Measurements from ENCODE around the gene OGFOD2.

OGFOD2 gene

GRCh38 chr12:122989225-122989839 lies 14.3 kb downstream of the OGFOD2 start:
- no peak for DNase-seq

- no peak for DNase-seq
Measured at GRCh38 chr12:122989874-122990419, 14.9 kb downstream of the OGFOD2 start.

GRCh38 chr12:122990561-122990960 lies 15.5 kb downstream of the OGFOD2 start:
- no peak for DNase-seq

- no peak for DNase-seq
Measured at GRCh38 chr12:122990961-122991622, 16.0 kb downstream of the OGFOD2 start.

- no peak for DNase-seq
Measured at GRCh38 chr12:122991623-122992275, 16.7 kb downstream of the OGFOD2 start.

- no peak for DNase-seq
Measured at GRCh38 chr12:122992386-122992785, 17.3 kb downstream of the OGFOD2 start.

GRCh38 chr12:122994140-122994675 lies 19.2 kb downstream of the OGFOD2 start:
- no peak for DNase-seq

- DNase-seq, result no peak
Measured at GRCh38 chr12:122994781-122995502, 19.9 kb downstream of the OGFOD2 start.

GRCh38 chr12:122995503-122996187 lies 20.6 kb downstream of the OGFOD2 start:
- no peak for DNase-seq

- no peak for DNase-seq
Measured at GRCh38 chr12:122996188-122996601, 21.2 kb downstream of the OGFOD2 start.

GRCh38 chr12:122996621-122997342 lies 21.7 kb downstream of the OGFOD2 start:
- DNase-seq, result no peak

GRCh38 chr12:122997343-122998250 lies 22.6 kb downstream of the OGFOD2 start:
- no peak for DNase-seq

GRCh38 chr12:122998316-122998715 lies 23.3 kb downstream of the OGFOD2 start:
- DNase-seq, result no peak

- no peak for DNase-seq
Measured at GRCh38 chr12:122999196-122999946, 24.3 kb downstream of the OGFOD2 start.

GRCh38 chr12:122999986-123000420 lies 25.0 kb downstream of the OGFOD2 start:
- DNase-seq, result no peak

GRCh38 chr12:123000578-123000977 lies 25.5 kb downstream of the OGFOD2 start:
- DNase-seq, result no peak

GRCh38 chr12:123001464-123001863 lies 26.4 kb downstream of the OGFOD2 start:
- no peak for DNase-seq

GRCh38 chr12:123003257-123003656 lies 28.2 kb downstream of the OGFOD2 start:
- DNase-seq, result no peak

- no peak for DNase-seq
Measured at GRCh38 chr12:123004287-123004686, 29.2 kb downstream of the OGFOD2 start.

Measured in stimulated activated naive CD4-positive, alpha-beta T cell treated with Interleukin-2 at 50 U/mL for 16 hours (primary cell).